Astrocyte (in vitro differentiated cells and primary cell): ENCODE measurements around the gene THADA.

Source experiments
- EZH2 ChIP-seq: IDR thresholded peaks from 2 replicates; pipeline ENCODE4 v1.6.1; 2012; ENCODE audit warnings: mild to moderate bottlenecking, low read length, inconsistent platforms; ENCODE audit not compliant: insufficient read depth
- TF ChIP-seq, protein P1 (sequence below): IDR thresholded peaks from 2 replicates; pipeline ENCODE4 v1.5.1; 2011; ENCODE audit warnings: low read depth, mild to moderate bottlenecking, inconsistent platforms, low read length, moderate library complexity; ENCODE audit not compliant: insufficient read depth

DNA sequence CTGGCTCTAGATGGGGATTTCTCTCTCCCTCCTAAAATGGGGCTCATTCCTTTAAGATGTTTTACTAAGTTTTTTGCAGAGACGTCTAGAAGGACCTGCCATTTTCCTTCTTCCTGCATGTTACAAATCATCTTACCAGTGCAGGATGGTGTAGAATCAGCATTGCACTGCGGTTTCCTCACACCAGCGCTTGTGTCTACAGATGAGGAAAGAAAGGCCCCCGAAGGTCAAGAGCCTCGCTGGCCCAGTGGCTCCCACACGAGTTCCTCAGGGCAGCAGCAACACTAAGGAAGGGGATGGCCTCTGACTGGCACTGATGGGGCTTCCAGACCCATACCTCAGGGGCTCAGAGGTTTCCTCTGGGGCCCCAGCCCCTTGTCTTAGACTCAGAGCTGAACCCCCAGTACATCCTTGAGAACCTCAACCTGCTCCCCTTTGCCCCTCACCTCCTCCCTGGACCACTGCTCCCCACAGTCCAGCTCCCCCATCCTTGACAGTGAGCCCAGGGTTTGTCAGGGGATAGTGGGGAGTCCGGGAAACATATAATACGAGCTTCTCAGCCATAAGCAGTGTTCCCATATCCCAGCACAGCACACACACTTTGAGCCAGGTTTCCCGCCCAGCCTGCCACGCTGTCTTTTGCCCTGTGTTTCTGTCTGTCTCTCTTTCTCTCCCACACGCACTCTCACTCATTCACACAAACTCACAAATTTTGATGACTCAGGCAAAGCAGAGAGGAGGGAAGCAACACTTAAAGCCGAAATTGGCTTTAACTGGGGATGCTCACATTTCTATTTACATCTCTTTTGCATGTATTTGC lies 398.9 kb downstream of the THADA start:
- TF ChIP-seq, protein P1, sequence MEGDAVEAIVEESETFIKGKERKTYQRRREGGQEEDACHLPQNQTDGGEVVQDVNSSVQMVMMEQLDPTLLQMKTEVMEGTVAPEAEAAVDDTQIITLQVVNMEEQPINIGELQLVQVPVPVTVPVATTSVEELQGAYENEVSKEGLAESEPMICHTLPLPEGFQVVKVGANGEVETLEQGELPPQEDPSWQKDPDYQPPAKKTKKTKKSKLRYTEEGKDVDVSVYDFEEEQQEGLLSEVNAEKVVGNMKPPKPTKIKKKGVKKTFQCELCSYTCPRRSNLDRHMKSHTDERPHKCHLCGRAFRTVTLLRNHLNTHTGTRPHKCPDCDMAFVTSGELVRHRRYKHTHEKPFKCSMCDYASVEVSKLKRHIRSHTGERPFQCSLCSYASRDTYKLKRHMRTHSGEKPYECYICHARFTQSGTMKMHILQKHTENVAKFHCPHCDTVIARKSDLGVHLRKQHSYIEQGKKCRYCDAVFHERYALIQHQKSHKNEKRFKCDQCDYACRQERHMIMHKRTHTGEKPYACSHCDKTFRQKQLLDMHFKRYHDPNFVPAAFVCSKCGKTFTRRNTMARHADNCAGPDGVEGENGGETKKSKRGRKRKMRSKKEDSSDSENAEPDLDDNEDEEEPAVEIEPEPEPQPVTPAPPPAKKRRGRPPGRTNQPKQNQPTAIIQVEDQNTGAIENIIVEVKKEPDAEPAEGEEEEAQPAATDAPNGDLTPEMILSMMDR, result no peak
- TF ChIP-seq EZH2, result no peak
